HG03103 (cell line): ENCODE results near the gene CDH13.

Source experiments
- ATAC-seq: cut with Tn5 transposase; IDR thresholded peaks from one replicate; pipeline ENCODE4 v1.9.1; 2021; ENCODE audit warnings: low read depth; ENCODE audit not compliant: unreplicated experiment

CDH13 gene

GRCh38 chr16:82769845-82770244 is 143.1 kb downstream of the CDH13 start:
- ATAC-seq, result no peak

GRCh38 chr16:82772215-82772614 is 145.4 kb downstream of the CDH13 start:
- no peak for ATAC-seq

GRCh38 chr16:82773018-82773417 is 146.2 kb downstream of the CDH13 start:
- ATAC-seq, result no peak

GRCh38 chr16:82776470-82777146 is 149.8 kb downstream of the CDH13 start:
- no peak for ATAC-seq

- no peak for ATAC-seq
Measured at GRCh38 chr16:82782715-82783251, 156.0 kb downstream of the CDH13 start.

GRCh38 chr16:82783933-82784572 is 157.3 kb downstream of the CDH13 start:
- ATAC-seq, result no peak

- ATAC-seq, result no peak
Measured at GRCh38 chr16:82784573-82784968, 157.8 kb downstream of the CDH13 start.

- ATAC-seq, result no peak
Measured at GRCh38 chr16:82788225-82788624, 161.5 kb downstream of the CDH13 start.

GRCh38 chr16:82788919-82789318 is 162.2 kb downstream of the CDH13 start:
- ATAC-seq, result no peak

- no peak for ATAC-seq
Measured at GRCh38 chr16:82792693-82793092, 165.9 kb downstream of the CDH13 start.

GRCh38 chr16:82793528-82794245 is 166.9 kb downstream of the CDH13 start:
- no peak for ATAC-seq

GRCh38 chr16:82796047-82796446 is 169.3 kb downstream of the CDH13 start:
- no peak for ATAC-seq

GRCh38 chr16:82801361-82801760 is 174.6 kb downstream of the CDH13 start:
- no peak for ATAC-seq

GRCh38 chr16:82805866-82806265 is 179.1 kb downstream of the CDH13 start:
- ATAC-seq, result no peak

- ATAC-seq, result no peak
Measured at GRCh38 chr16:82807311-82807710, 180.5 kb downstream of the CDH13 start.

- no peak for ATAC-seq
Measured at GRCh38 chr16:82808036-82808435, 181.3 kb downstream of the CDH13 start.

GRCh38 chr16:82810077-82810476 is 183.3 kb downstream of the CDH13 start:
- no peak for ATAC-seq

- ATAC-seq, result no peak
Measured at GRCh38 chr16:82814059-82814458, 187.3 kb downstream of the CDH13 start.

- no peak for ATAC-seq
Measured at GRCh38 chr16:82819286-82819685, 192.5 kb downstream of the CDH13 start.

- ATAC-seq, result no peak
Measured at GRCh38 chr16:82820855-82821254, 194.1 kb downstream of the CDH13 start.

- ATAC-seq, result no peak
Measured at GRCh38 chr16:82824408-82824807, 197.6 kb downstream of the CDH13 start.
